HG03439 (cell line): ENCODE data around the gene PTDSS2.

Source experiments
- ATAC-seq: cut with Tn5 transposase; IDR thresholded peaks from one replicate; pipeline ENCODE4 v1.9.1; 2021; ENCODE audit warnings: mild to moderate bottlenecking, moderate library complexity; ENCODE audit not compliant: unreplicated experiment

Gene PTDSS2

GRCh38 chr11:528166-528814 lies 78.2 kb downstream of the PTDSS2 start:
- no peak for ATAC-seq

- no peak for ATAC-seq
These were observed 79.0 kb downstream of the PTDSS2 start for GRCh38 chr11:528815-529727.

- no peak for ATAC-seq
These were observed 79.8 kb downstream of the PTDSS2 start for GRCh38 chr11:529728-530411.

GRCh38 chr11:530960-531831 lies 81.1 kb downstream of the PTDSS2 start:
- no peak for ATAC-seq

- no peak for ATAC-seq
These were observed 81.9 kb downstream of the PTDSS2 start for GRCh38 chr11:531919-532526.

GRCh38 chr11:532527-532985 lies 82.5 kb downstream of the PTDSS2 start:
- ATAC-seq, result no peak

GRCh38 chr11:532986-533585 lies 83.0 kb downstream of the PTDSS2 start:
- ATAC-seq, result no peak

GRCh38 chr11:533586-534395 lies 83.7 kb downstream of the PTDSS2 start:
- no peak for ATAC-seq

- ATAC-seq, result no peak
These were observed 84.5 kb downstream of the PTDSS2 start for GRCh38 chr11:534396-535209.

GRCh38 chr11:535210-535518 lies 85.1 kb downstream of the PTDSS2 start:
- ATAC-seq, result no peak

- peak; percentile 67 for ATAC-seq
These were observed 85.7 kb downstream of the PTDSS2 start, which contains the start of gene HRAS for GRCh38 chr11:535519-536454. HRAS (minus strand) TSS chr11:535576.

- peak; percentile 46 for ATAC-seq
These were observed 87.0 kb downstream of the PTDSS2 start, which contains the start of gene LRRC56 for GRCh38 chr11:536841-537621. LRRC56 (plus strand) TSS chr11:537527; CDS start chr11:540685, 3,158 bp downstream.

GRCh38 chr11:537622-538430 lies 87.7 kb downstream of the PTDSS2 start:
- no peak for ATAC-seq

GRCh38 chr11:538431-539051 lies 88.5 kb downstream of the PTDSS2 start:
- no peak for ATAC-seq

GRCh38 chr11:539971-540481 lies 89.9 kb downstream of the PTDSS2 start:
- no peak for ATAC-seq
